22Rv1 (cell line): ENCODE results near the gene WDFY1.

ENCODE experiments used
- ZFX ChIP-seq: fragments of 450-650 bp; IDR thresholded peaks from 2 replicates; pipeline ENCODE4 v1.6.1; 2017; ENCODE audit warnings: antibody characterized with exemption, borderline replicate concordance
- TF ChIP-seq, protein P1 (sequence below): fragments of 450-650 bp; IDR thresholded peaks from 2 replicates; pipeline ENCODE4 v1.5.1; 2017; ENCODE audit warnings: mild to moderate bottlenecking

- TF ChIP-seq, protein P1, sequence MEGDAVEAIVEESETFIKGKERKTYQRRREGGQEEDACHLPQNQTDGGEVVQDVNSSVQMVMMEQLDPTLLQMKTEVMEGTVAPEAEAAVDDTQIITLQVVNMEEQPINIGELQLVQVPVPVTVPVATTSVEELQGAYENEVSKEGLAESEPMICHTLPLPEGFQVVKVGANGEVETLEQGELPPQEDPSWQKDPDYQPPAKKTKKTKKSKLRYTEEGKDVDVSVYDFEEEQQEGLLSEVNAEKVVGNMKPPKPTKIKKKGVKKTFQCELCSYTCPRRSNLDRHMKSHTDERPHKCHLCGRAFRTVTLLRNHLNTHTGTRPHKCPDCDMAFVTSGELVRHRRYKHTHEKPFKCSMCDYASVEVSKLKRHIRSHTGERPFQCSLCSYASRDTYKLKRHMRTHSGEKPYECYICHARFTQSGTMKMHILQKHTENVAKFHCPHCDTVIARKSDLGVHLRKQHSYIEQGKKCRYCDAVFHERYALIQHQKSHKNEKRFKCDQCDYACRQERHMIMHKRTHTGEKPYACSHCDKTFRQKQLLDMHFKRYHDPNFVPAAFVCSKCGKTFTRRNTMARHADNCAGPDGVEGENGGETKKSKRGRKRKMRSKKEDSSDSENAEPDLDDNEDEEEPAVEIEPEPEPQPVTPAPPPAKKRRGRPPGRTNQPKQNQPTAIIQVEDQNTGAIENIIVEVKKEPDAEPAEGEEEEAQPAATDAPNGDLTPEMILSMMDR = no peak
- TF ChIP-seq ZFX = no peak
Measured at GRCh38 chr2:223897669-223898330, 47.3 kb downstream of the WDFY1 start.
